ENCODE data around the gene DYNLT2.

Gene DYNLT2

GRCh38 chr6:169751242-169752073, at the start of gene DYNLT2, which contains the start of gene ERMARD:
TSS of gene DYNLT2 (minus strand) at chr6:169751572. CDS start at chr6:169751458, 114 bp downstream.
TSS of gene ERMARD (plus strand) at chr6:169751622. CDS start at chr6:169751658, 36 bp downstream.
- peak; percentile 94 for DNase-seq (ENCODE audit: low read depth)

- DNase-seq (ENCODE audit: low read depth), result peak; percentile 39
Observed at GRCh38 chr6:169800668-169801395, 49.5 kb upstream of the DYNLT2 start.

- DNase-seq (ENCODE audit: low read depth), result no peak
Observed at GRCh38 chr6:169800116-169800667, 48.8 kb upstream of the DYNLT2 start.

GRCh38 chr6:169799474-169799926, 48.1 kb upstream of the DYNLT2 start:
- no peak for DNase-seq (ENCODE audit: low read depth)

GRCh38 chr6:169798764-169799473, 47.5 kb upstream of the DYNLT2 start:
- no peak for DNase-seq (ENCODE audit: low read depth)

- DNase-seq (ENCODE audit: low read depth), result no peak
Observed at GRCh38 chr6:169795196-169795595, 43.8 kb upstream of the DYNLT2 start.

- no peak for DNase-seq (ENCODE audit: low read depth)
Observed at GRCh38 chr6:169794317-169795055, 43.1 kb upstream of the DYNLT2 start.

GRCh38 chr6:169793408-169793807, 42.0 kb upstream of the DYNLT2 start:
- DNase-seq (ENCODE audit: low read depth), result no peak

GRCh38 chr6:169792306-169793015, 41.1 kb upstream of the DYNLT2 start:
- no peak for DNase-seq (ENCODE audit: low read depth)

GRCh38 chr6:169791721-169792131, 40.4 kb upstream of the DYNLT2 start:
- DNase-seq (ENCODE audit: low read depth), result no peak

- DNase-seq (ENCODE audit: low read depth), result peak; percentile 67
Observed at GRCh38 chr6:169789944-169790927, 38.9 kb upstream of the DYNLT2 start.

GRCh38 chr6:169789146-169789943, 38.0 kb upstream of the DYNLT2 start:
- DNase-seq (ENCODE audit: low read depth), result no peak

GRCh38 chr6:169788809-169789145, 37.4 kb upstream of the DYNLT2 start:
- no peak for DNase-seq (ENCODE audit: low read depth)

- no peak for DNase-seq (ENCODE audit: low read depth)
Observed at GRCh38 chr6:169787797-169788196, 36.4 kb upstream of the DYNLT2 start.

- DNase-seq (ENCODE audit: low read depth), result no peak
Observed at GRCh38 chr6:169786349-169786748, 35.0 kb upstream of the DYNLT2 start.

- DNase-seq (ENCODE audit: low read depth), result no peak
Observed at GRCh38 chr6:169785566-169785965, 34.2 kb upstream of the DYNLT2 start.

- DNase-seq (ENCODE audit: low read depth), result no peak
Observed at GRCh38 chr6:169784821-169785340, 33.5 kb upstream of the DYNLT2 start.

Measured in iris pigment epithelial cell (primary cell).